SK-N-SH (cell line): ENCODE measurements around the gene RBM14. TPM values are rescaled to one million over a fixed set of nuclear protein-coding genes. Genes with fewer than 3 reads are reported as not detected.

ENCODE experiments used
- CTCF ChIA-PET: fragments of 300-600, 350-600 bp; formaldehyde crosslinking; extraction: SDS; loops from one replicate; lab custom pipeline; 2021; lab: Yijun Ruan, JAX
- POLR2A ChIA-PET: fragments of 350-600 bp; sonication (Branson Sonifier 250); formaldehyde crosslinking; extraction: SDS; loops from one replicate; lab custom pipeline; 2020; ENCODE audit warnings: antibody characterized with exemption, inconsistent platforms; lab: Yijun Ruan, JAX
- DNase-seq: peaks from one replicate; pipeline ENCODE4 v3.0.0; 2012
- H2AFZ ChIP-seq: fragments of 200-600 bp; sonication (generic); 2 replicates; pipeline ENCODE4 v1.8.1; 2016; ENCODE audit warnings: antibody characterized with exemption, mild to moderate bottlenecking, low read depth
- H3F3A ChIP-seq: fragments of 200-600 bp; sonication (generic); replicated peaks from 2 replicates; pipeline ENCODE3; 2016; ENCODE audit warnings: antibody characterized with exemption, mild to moderate bottlenecking; ENCODE audit not compliant: insufficient read depth
- H3K27ac ChIP-seq, 2 experiments: fragments of 200-500 bp in 1 of 2; fragments of 200-600 bp in 1 of 2; sonication (Bioruptor generic) in 1 of 2; sonication (generic), shearing (Covaris generic) in 1 of 2; 2 replicates each; pipeline versions ENCODE4 v1.5.1 to v1.6.1; 2014 to 2016; ENCODE audit warnings: low read depth in 2 of 2, inconsistent platforms in 1 of 2, low read length in 1 of 2, mild to moderate bottlenecking in 1 of 2, mixed read lengths in 1 of 2
- H3K27me3 ChIP-seq: fragments of 200-600 bp; sonication (generic), shearing (Covaris generic); 2 replicates; pipeline ENCODE4 v1.6.1; 2016; ENCODE audit warnings: mixed run types; ENCODE audit not compliant: insufficient read depth
- H3K36me3 ChIP-seq, 2 experiments: fragments of 200-500 bp in 1 of 2; fragments of 200-600 bp in 1 of 2; sonication (Bioruptor generic) in 1 of 2; sonication (generic) in 1 of 2; replicated peaks in 1 of 2; 2 replicates each; pipeline versions ENCODE3 to v1.5.1; 2014 to 2016; ENCODE audit warnings: low read length in 1 of 2, mild to moderate bottlenecking in 1 of 2; ENCODE audit not compliant: insufficient read depth in 2 of 2, control insufficient read depth in 1 of 2
- H3K4me1 ChIP-seq, 2 experiments: fragments of 200-500 bp in 1 of 2; fragments of 200-600 bp in 1 of 2; sonication (Bioruptor generic) in 1 of 2; sonication (generic), shearing (Covaris generic) in 1 of 2; 2 replicates each; pipeline versions ENCODE4 v1.5.1 to v1.6.1; 2014 to 2016; ENCODE audit warnings: low read depth in 1 of 2, low read length in 1 of 2, mixed run types in 1 of 2; ENCODE audit not compliant: insufficient read depth in 2 of 2, control insufficient read depth in 1 of 2
- H3K4me2 ChIP-seq: fragments of 200-600 bp; sonication (generic), shearing (Covaris generic); 2 replicates; pipeline ENCODE4 v1.6.1; 2017; ENCODE audit warnings: mixed run types
- H3K4me3 ChIP-seq, 2 experiments: fragments of 200-500 bp in 1 of 2; fragments of 200-600 bp in 1 of 2; sonication (Bioruptor generic) in 1 of 2; sonication (generic), shearing (Covaris generic) in 1 of 2; 2 replicates each; pipeline versions ENCODE4 v1.5.1 to v1.8.1; 2014 to 2016; ENCODE audit warnings: low read depth in 2 of 2, inconsistent platforms in 1 of 2, low read length in 1 of 2, mild to moderate bottlenecking in 1 of 2, mixed read lengths in 1 of 2, moderate library complexity in 1 of 2
- H3K79me2 ChIP-seq: fragments of 200-600 bp; sonication (generic); 2 replicates; pipeline ENCODE4 v1.8.1; 2017; ENCODE audit warnings: mild to moderate bottlenecking; ENCODE audit not compliant: insufficient read depth
- H3K9ac ChIP-seq: fragments of 200-600 bp; sonication (generic); 2 replicates; pipeline ENCODE4 v1.6.1; 2017; ENCODE audit warnings: mixed run types
- H3K9me2 ChIP-seq: fragments of 200-600 bp; sonication (generic); 2 replicates; pipeline ENCODE4 v1.6.1; 2017; ENCODE audit warnings: mixed run types
- H3K9me3 ChIP-seq: fragments of 200-600 bp; sonication (generic); 2 replicates; pipeline ENCODE4 v1.6.1; 2017; ENCODE audit warnings: mixed run types, mild to moderate bottlenecking, moderate library complexity
- H4K20me1 ChIP-seq: fragments of 200-600 bp; sonication (generic); 2 replicates; pipeline ENCODE4 v1.6.1; 2017; ENCODE audit warnings: mild to moderate bottlenecking, mixed run types; ENCODE audit not compliant: insufficient read depth
- EP300 ChIP-seq, 2 experiments: IDR thresholded peaks; 2 replicates each; pipeline versions ENCODE4 v1.4.0 to v1.6.1; 2012; ENCODE audit warnings: borderline replicate concordance in 1 of 2, low read depth in 1 of 2, low read length in 1 of 2
- FOSL2 ChIP-seq: IDR thresholded peaks from 2 replicates; pipeline ENCODE4 v1.4.0; 2012; ENCODE audit warnings: low read depth, mild to moderate bottlenecking, moderate library complexity, borderline replicate concordance
- GABPA ChIP-seq: IDR thresholded peaks from 2 replicates; pipeline ENCODE4 v1.4.0; 2012; ENCODE audit warnings: low read depth, mild to moderate bottlenecking
- GATA2 ChIP-seq: sonication (generic); formaldehyde crosslinking; IDR thresholded peaks from 2 replicates; pipeline ENCODE4 v1.5.0; 2020; ENCODE audit warnings: mild to moderate bottlenecking, missing genetic modification reagents
- JUND ChIP-seq: IDR thresholded peaks from 2 replicates; pipeline ENCODE4 v1.4.0; 2012
- MEF2A ChIP-seq: IDR thresholded peaks from 2 replicates; pipeline ENCODE4 v1.4.0; 2012; ENCODE audit warnings: low read depth, borderline replicate concordance
- MXI1 ChIP-seq: IDR thresholded peaks from 2 replicates; pipeline ENCODE4 v1.6.1; 2012; ENCODE audit warnings: mild to moderate bottlenecking, low read depth, low read length, improper control_type of control experiment
- RAD21 ChIP-seq: IDR thresholded peaks from 2 replicates; pipeline ENCODE4 v1.6.1; 2012; ENCODE audit warnings: mild to moderate bottlenecking, low read length
- RFX5 ChIP-seq: IDR thresholded peaks from 2 replicates; pipeline ENCODE4 v1.6.1; 2012; ENCODE audit warnings: mild to moderate bottlenecking, improper control_type of control experiment, low read length
- RXRA ChIP-seq: IDR thresholded peaks from 2 replicates; pipeline ENCODE4 v1.4.0; 2012; ENCODE audit warnings: low read depth, mild to moderate bottlenecking, borderline replicate concordance
- SIN3A ChIP-seq: IDR thresholded peaks from 2 replicates; pipeline ENCODE4 v1.6.1; 2012; ENCODE audit warnings: low read depth, mild to moderate bottlenecking, low read length, moderate library complexity, borderline replicate concordance
- TAF1 ChIP-seq: IDR thresholded peaks from 2 replicates; pipeline ENCODE4 v1.6.1; 2012; ENCODE audit warnings: low read depth, mild to moderate bottlenecking, low read length, moderate library complexity, borderline replicate concordance
- TCF12 ChIP-seq: IDR thresholded peaks from 2 replicates; pipeline ENCODE4 v1.4.0; 2012
- TEAD4 ChIP-seq: IDR thresholded peaks from 2 replicates; pipeline ENCODE4 v1.4.0; 2012; ENCODE audit warnings: mild to moderate bottlenecking, borderline replicate concordance; ENCODE audit not compliant: insufficient read depth
- WGBS: methylation state at CpG from one replicate; pipeline ENCODE4 v1.1.6; 2017; ENCODE audit warnings: low lambda C conversion rate; 5-methylcytosine and 5-hydroxymethylcytosine counted together
- polyA plus RNA-seq, 3 experiments: library from polyadenylated mRNA; depleted of rRNA; stranded (reverse); fragments of >200 nt; gene quantifications; 2 replicates each; pipeline ENCODE4 v1.2.3, GENCODE V29; 2012
- TF ChIP-seq, protein P1 (sequence below): IDR thresholded peaks from 2 replicates; pipeline ENCODE4 v1.6.1; 2012; ENCODE audit warnings: mild to moderate bottlenecking, low read depth, low read length, moderate library complexity
- TF ChIP-seq, protein P2 (sequence below): IDR thresholded peaks from 2 replicates; pipeline ENCODE4; 2012
- TF ChIP-seq, protein P3 (sequence below): fragments of 200-600 bp; sonication (generic); IDR thresholded peaks from 2 replicates; pipeline ENCODE4 v1.6.1; 2017; ENCODE audit warnings: antibody characterized with exemption, mild to moderate bottlenecking, moderate library complexity
- TF ChIP-seq, protein P4 (sequence below): IDR thresholded peaks from 2 replicates; pipeline ENCODE4 v1.4.0; 2012; ENCODE audit warnings: low read depth, borderline replicate concordance
- TF ChIP-seq, protein P5 (sequence below): fragments of 150-350 bp; IDR thresholded peaks from 2 replicates; pipeline ENCODE4 v1.6.1; 2016; ENCODE audit warnings: mild to moderate bottlenecking, low read depth, low read length
- TF ChIP-seq, protein P6 (sequence below): IDR thresholded peaks from 2 replicates; pipeline ENCODE4 v1.4.0; 2012; ENCODE audit warnings: low read depth

Gene RBM14
- polyA plus RNA-seq, 1 of the 3 experiments (the other 2 are of a cell fraction) = 19.8 TPM

DNA sequence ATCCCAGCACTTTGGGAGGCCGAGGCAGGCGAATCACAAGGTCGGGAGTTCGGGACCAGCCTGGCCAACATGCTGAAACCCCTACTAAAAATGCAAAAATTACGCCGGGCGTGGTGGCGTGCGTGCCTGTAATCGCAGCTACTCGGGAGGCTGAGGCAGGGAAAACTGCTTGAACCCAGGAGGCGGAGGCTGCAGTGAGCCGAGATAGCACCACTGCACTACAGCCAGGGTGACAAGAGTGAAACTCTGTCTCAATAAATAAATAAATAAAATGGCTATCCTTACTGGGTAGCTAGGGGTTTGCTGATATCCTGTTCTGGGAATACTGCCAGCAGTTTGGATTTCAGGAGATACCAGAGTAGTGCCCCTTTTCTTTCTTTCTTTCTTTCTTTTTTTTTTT lies 2.4 kb upstream of the RBM14 start:
- H3K79me2 ChIP-seq = peaks cover 38% of the 10 kb centered on the region
- no peak overlapping the region for H3K4me2 ChIP-seq
- DNase-seq = no peak
- no peaks in the 10 kb centered on the region for H3K9me2 ChIP-seq
- no peak overlapping the region for H3K4me3 ChIP-seq
- H3K27me3 ChIP-seq = no peaks in the 10 kb centered on the region
- H3K27ac ChIP-seq = no peak overlapping the region
- CTCF ChIA-PET = interaction anchor here (0.7 kb wide), 1 partner anchor 22 kb away, joined by 3 read pairs; no protein-coding TSS in a partner anchor
- POLR2A ChIA-PET = no interaction called here
- no peak overlapping the region for H2AFZ ChIP-seq
- WGBS = 94% methylated on average over 13 of the region's 13 CpGs
- peaks cover 23% of the 10 kb centered on the region for H4K20me1 ChIP-seq
- peaks cover 0 to 4% of the 10 kb centered on the region in 2 experiments for H3K36me3 ChIP-seq
- no peak overlapping the region for H3K9ac ChIP-seq
- peaks cover 8 to 11% of the 10 kb centered on the region in 2 experiments; a peak in 2 of 4 replicates for H3K4me1 ChIP-seq
- H3F3A ChIP-seq = peaks cover 9% of the 10 kb centered on the region
- TF ChIP-seq RXRA = no peak
- no peak for TF ChIP-seq EP300 (IDR thresholded peaks at IDR 0.05; ENCODE audit: borderline replicate concordance in 1 of 2, low read depth in 1 of 2, low read length in 1 of 2)
- TF ChIP-seq, protein P1, sequence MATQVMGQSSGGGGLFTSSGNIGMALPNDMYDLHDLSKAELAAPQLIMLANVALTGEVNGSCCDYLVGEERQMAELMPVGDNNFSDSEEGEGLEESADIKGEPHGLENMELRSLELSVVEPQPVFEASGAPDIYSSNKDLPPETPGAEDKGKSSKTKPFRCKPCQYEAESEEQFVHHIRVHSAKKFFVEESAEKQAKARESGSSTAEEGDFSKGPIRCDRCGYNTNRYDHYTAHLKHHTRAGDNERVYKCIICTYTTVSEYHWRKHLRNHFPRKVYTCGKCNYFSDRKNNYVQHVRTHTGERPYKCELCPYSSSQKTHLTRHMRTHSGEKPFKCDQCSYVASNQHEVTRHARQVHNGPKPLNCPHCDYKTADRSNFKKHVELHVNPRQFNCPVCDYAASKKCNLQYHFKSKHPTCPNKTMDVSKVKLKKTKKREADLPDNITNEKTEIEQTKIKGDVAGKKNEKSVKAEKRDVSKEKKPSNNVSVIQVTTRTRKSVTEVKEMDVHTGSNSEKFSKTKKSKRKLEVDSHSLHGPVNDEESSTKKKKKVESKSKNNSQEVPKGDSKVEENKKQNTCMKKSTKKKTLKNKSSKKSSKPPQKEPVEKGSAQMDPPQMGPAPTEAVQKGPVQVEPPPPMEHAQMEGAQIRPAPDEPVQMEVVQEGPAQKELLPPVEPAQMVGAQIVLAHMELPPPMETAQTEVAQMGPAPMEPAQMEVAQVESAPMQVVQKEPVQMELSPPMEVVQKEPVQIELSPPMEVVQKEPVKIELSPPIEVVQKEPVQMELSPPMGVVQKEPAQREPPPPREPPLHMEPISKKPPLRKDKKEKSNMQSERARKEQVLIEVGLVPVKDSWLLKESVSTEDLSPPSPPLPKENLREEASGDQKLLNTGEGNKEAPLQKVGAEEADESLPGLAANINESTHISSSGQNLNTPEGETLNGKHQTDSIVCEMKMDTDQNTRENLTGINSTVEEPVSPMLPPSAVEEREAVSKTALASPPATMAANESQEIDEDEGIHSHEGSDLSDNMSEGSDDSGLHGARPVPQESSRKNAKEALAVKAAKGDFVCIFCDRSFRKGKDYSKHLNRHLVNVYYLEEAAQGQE = no peak
- TF ChIP-seq, protein P2, sequence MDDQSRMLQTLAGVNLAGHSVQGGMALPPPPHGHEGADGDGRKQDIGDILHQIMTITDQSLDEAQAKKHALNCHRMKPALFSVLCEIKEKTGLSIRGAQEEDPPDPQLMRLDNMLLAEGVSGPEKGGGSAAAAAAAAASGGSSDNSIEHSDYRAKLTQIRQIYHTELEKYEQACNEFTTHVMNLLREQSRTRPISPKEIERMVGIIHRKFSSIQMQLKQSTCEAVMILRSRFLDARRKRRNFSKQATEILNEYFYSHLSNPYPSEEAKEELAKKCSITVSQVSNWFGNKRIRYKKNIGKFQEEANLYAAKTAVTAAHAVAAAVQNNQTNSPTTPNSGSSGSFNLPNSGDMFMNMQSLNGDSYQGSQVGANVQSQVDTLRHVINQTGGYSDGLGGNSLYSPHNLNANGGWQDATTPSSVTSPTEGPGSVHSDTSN = no peak
- TF ChIP-seq FOSL2 = no peak
- no peak for TF ChIP-seq SIN3A
- TF ChIP-seq GABPA = no peak
- TF ChIP-seq, protein P3, sequence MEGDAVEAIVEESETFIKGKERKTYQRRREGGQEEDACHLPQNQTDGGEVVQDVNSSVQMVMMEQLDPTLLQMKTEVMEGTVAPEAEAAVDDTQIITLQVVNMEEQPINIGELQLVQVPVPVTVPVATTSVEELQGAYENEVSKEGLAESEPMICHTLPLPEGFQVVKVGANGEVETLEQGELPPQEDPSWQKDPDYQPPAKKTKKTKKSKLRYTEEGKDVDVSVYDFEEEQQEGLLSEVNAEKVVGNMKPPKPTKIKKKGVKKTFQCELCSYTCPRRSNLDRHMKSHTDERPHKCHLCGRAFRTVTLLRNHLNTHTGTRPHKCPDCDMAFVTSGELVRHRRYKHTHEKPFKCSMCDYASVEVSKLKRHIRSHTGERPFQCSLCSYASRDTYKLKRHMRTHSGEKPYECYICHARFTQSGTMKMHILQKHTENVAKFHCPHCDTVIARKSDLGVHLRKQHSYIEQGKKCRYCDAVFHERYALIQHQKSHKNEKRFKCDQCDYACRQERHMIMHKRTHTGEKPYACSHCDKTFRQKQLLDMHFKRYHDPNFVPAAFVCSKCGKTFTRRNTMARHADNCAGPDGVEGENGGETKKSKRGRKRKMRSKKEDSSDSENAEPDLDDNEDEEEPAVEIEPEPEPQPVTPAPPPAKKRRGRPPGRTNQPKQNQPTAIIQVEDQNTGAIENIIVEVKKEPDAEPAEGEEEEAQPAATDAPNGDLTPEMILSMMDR = no peak
- TF ChIP-seq TCF12 = no peak
- TF ChIP-seq, protein P4, sequence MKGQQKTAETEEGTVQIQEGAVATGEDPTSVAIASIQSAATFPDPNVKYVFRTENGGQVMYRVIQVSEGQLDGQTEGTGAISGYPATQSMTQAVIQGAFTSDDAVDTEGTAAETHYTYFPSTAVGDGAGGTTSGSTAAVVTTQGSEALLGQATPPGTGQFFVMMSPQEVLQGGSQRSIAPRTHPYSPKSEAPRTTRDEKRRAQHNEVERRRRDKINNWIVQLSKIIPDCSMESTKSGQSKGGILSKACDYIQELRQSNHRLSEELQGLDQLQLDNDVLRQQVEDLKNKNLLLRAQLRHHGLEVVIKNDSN = no peak
- TF ChIP-seq, protein P5, sequence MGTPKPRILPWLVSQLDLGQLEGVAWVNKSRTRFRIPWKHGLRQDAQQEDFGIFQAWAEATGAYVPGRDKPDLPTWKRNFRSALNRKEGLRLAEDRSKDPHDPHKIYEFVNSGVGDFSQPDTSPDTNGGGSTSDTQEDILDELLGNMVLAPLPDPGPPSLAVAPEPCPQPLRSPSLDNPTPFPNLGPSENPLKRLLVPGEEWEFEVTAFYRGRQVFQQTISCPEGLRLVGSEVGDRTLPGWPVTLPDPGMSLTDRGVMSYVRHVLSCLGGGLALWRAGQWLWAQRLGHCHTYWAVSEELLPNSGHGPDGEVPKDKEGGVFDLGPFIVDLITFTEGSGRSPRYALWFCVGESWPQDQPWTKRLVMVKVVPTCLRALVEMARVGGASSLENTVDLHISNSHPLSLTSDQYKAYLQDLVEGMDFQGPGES = no peak
- no peak for TF ChIP-seq TEAD4
- no peak for TF ChIP-seq MXI1
- no peak for TF ChIP-seq JUND
- TF ChIP-seq GATA2 (CRISPR knock-in tag) = no peak
- no peak for TF ChIP-seq MEF2A
- TF ChIP-seq RAD21 = no peak
- no peak for TF ChIP-seq RFX5
- TF ChIP-seq TAF1 = no peak
- TF ChIP-seq, protein P6, sequence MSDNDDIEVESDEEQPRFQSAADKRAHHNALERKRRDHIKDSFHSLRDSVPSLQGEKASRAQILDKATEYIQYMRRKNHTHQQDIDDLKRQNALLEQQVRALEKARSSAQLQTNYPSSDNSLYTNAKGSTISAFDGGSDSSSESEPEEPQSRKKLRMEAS = no peak
- no peaks in the 10 kb centered on the region for H3K9me3 ChIP-seq
